CD4-positive, CD25-positive, alpha-beta regulatory T cell (primary cell): ENCODE measurements around the gene PIEZO1. TPM values are rescaled to one million over a fixed set of nuclear protein-coding genes. Genes with fewer than 3 reads are reported as not detected.
A peak's percentile ranks its signal among the peaks of the same experiment; 100 is the strongest.

ENCODE experiments used
- ATAC-seq, 2 donors: fragments of 150-1000 bp; cut with Tn5 transposase; one replicate each; pipeline ENCODE4 v1.10.0; 2021; ENCODE audit warnings: low read depth in 2 of 2, moderate number of reproducible peaks in 2 of 2, moderate library complexity in 1 of 2
- DNase-seq, 3 donors: peaks; one replicate each; pipeline versions ENCODE4 v3.0.0 to v3.0.0-alpha.2; 2012 to 2022; ENCODE audit warnings: mixed read lengths in 1 of 3
- H3K27ac ChIP-seq: one replicate; pipeline ENCODE4 v1.7.0; 2013; ENCODE audit warnings: mild to moderate bottlenecking, low read length; ENCODE audit not compliant: insufficient read depth, poor library complexity, severe bottlenecking
- H3K27me3 ChIP-seq: one replicate; pipeline ENCODE4 v1.7.0; 2013; ENCODE audit warnings: low read length; ENCODE audit not compliant: control insufficient read depth, insufficient read depth
- H3K36me3 ChIP-seq: one replicate; pipeline ENCODE4 v1.7.0; 2013; ENCODE audit warnings: mild to moderate bottlenecking, low read length, moderate library complexity; ENCODE audit not compliant: control insufficient read depth, insufficient read depth
- H3K4me1 ChIP-seq: 2 replicates; pipeline ENCODE4 v1.7.0; 2013; ENCODE audit warnings: mild to moderate bottlenecking, low read length; ENCODE audit not compliant: insufficient read depth, control insufficient read depth, poor library complexity, severe bottlenecking
- H3K4me3 ChIP-seq: one replicate; pipeline ENCODE4 v1.7.0; 2013; ENCODE audit warnings: low read depth, mild to moderate bottlenecking, low read length, moderate library complexity
- H3K9me3 ChIP-seq, 2 experiments: 1 replicate in 1 of 2; 2 replicates in 1 of 2; pipeline ENCODE4 v1.7.0; 2013; ENCODE audit warnings: low read length in 2 of 2, mild to moderate bottlenecking in 1 of 2, moderate library complexity in 1 of 2; ENCODE audit not compliant: control insufficient read depth in 2 of 2
- H3K27ac Mint-ChIP-seq, 3 donors: one replicate each; pipeline ENCODE4 v1.8.0; 2020 to 2022; ENCODE audit warnings: mild to moderate bottlenecking in 3 of 3, mixed read lengths in 3 of 3, moderate library complexity in 2 of 3
- H3K27me3 Mint-ChIP-seq: one replicate; pipeline ENCODE4 v1.8.0; 2022; ENCODE audit warnings: mild to moderate bottlenecking, mixed read lengths
- H3K36me3 Mint-ChIP-seq: one replicate; pipeline ENCODE4 v1.8.0; 2020; ENCODE audit warnings: mixed read lengths
- H3K4me1 Mint-ChIP-seq, 4 donors: one replicate each; pipeline ENCODE4 v1.8.0; 2020 to 2022; ENCODE audit warnings: mixed read lengths in 4 of 4, mild to moderate bottlenecking in 1 of 4
- H3K4me3 Mint-ChIP-seq, 4 donors: one replicate each; pipeline ENCODE4 v1.8.0; 2020 to 2022; ENCODE audit warnings: mild to moderate bottlenecking in 4 of 4, mixed read lengths in 4 of 4, moderate library complexity in 3 of 4
- H3K9me3 Mint-ChIP-seq, 7 donors: one replicate each; pipeline ENCODE4 v1.8.0; 2020 to 2022; ENCODE audit warnings: mixed read lengths in 7 of 7, mild to moderate bottlenecking in 3 of 7, moderate library complexity in 2 of 7
- polyA plus RNA-seq, 4 donors: library from polyadenylated mRNA; unstranded; fragments of 300-500 nt; fragmentation: Illumina TruSeq; gene quantifications; one replicate each; pipeline ENCODE4 v1.2.3, GENCODE V29; 2021
- total RNA-seq: library from RNA; stranded (reverse); gene quantifications from one replicate; pipeline ENCODE4 v1.2.3, GENCODE V29; 2022

Gene PIEZO1
- total and polyA plus RNA-seq, 5 donors from 2014 or later = 18.1 to 337 (median 20.2) TPM

GRCh38 chr16:88784856-88785105, 239 bp downstream of the PIEZO1 start:
- ATAC-seq (no peak), DNase-seq (no peak)
- peak overlapping the region; percentile 85 for H3K27ac ChIP-seq
- H3K36me3 ChIP-seq = no peaks in the 10 kb centered on the region
- H3K4me1 ChIP-seq = peaks cover 52% of the 10 kb centered on the region
- no peaks in the 10 kb centered on the region for H3K36me3 Mint-ChIP-seq
- H3K4me3 Mint-ChIP-seq = no peak overlapping the region
- H3K27me3 Mint-ChIP-seq = no peaks in the 10 kb centered on the region
- no peaks in the 10 kb centered on the region for H3K27me3 ChIP-seq
- H3K4me3 ChIP-seq = no peak overlapping the region
- H3K27ac Mint-ChIP-seq = no peak overlapping the region
- no peaks in the 10 kb centered on the region for H3K9me3 ChIP-seq
- peaks cover 0 to 45% (median 33%) of the 10 kb centered on the region in 4 donors for H3K4me1 Mint-ChIP-seq
- H3K9me3 Mint-ChIP-seq = no peaks in the 10 kb centered on the region

GRCh38 chr16:88784074-88784855, 755 bp downstream of the PIEZO1 start:
- Histone ChIP-seq H3K27me3 (no peaks in the 10 kb centered on the region), H3K36me3 (no peaks in the 10 kb centered on the region), H3K4me1 (peaks cover 57% of the 10 kb centered on the region), H3K4me3 (peak overlapping the region; percentile 65), H3K27ac (peak overlapping the region; percentile 85), H3K9me3 (no peaks in the 10 kb centered on the region)
- DNase-seq (peak; percentile 31 to 47 (median 36)), ATAC-seq (no peak)
- H3K9me3 Mint-ChIP-seq = no peaks in the 10 kb centered on the region
- H3K36me3 Mint-ChIP-seq = no peaks in the 10 kb centered on the region
- H3K4me1 Mint-ChIP-seq = peaks cover 0 to 45% (median 30%) of the 10 kb centered on the region in 4 donors
- peak overlapping the region; percentile 86 to 90 (median 88) for H3K4me3 Mint-ChIP-seq
- peak overlapping the region in 2 of 3 donors; percentile 82 to 89 for H3K27ac Mint-ChIP-seq
- H3K27me3 Mint-ChIP-seq = no peaks in the 10 kb centered on the region

GRCh38 chr16:88783391-88784073, 1.5 kb downstream of the PIEZO1 start:
- H3K27me3 Mint-ChIP-seq = no peaks in the 10 kb centered on the region

GRCh38 chr16:88782454-88783390, 2.3 kb downstream of the PIEZO1 start:
- peak overlapping the region; percentile 87 to 98 (median 88) for H3K4me3 Mint-ChIP-seq
- Histone ChIP-seq H3K27ac (peak overlapping the region; percentile 85), H3K4me1 (peaks cover 72% of the 10 kb centered on the region), H3K4me3 (peak overlapping the region; percentile 65), H3K36me3 (no peaks in the 10 kb centered on the region), H3K27me3 (no peaks in the 10 kb centered on the region), H3K9me3 (no peaks in the 10 kb centered on the region)
- peak overlapping the region; percentile 89 to 99 (median 96) for H3K27ac Mint-ChIP-seq
- H3K9me3 Mint-ChIP-seq = no peaks in the 10 kb centered on the region
- H3K27me3 Mint-ChIP-seq = no peaks in the 10 kb centered on the region
- no peaks in the 10 kb centered on the region for H3K36me3 Mint-ChIP-seq
- DNase-seq (peak in 2 of 3 donors; percentile 33 to 64), ATAC-seq (peak; percentile 25 to 31)
- peaks cover 0 to 54% (median 30%) of the 10 kb centered on the region in 4 donors for H3K4me1 Mint-ChIP-seq

More at GRCh38 chr16:88783391-88784073, 1.5 kb downstream of the PIEZO1 start:
- Histone ChIP-seq H3K4me3 (peak overlapping the region; percentile 65), H3K9me3 (no peaks in the 10 kb centered on the region), H3K27me3 (no peaks in the 10 kb centered on the region), H3K27ac (peak overlapping the region; percentile 85), H3K36me3 (no peaks in the 10 kb centered on the region), H3K4me1 (peaks cover 64% of the 10 kb centered on the region)
- peak in 1 of 3 donors; percentile 47 for DNase-seq
- ATAC-seq = no peak
- H3K4me1 Mint-ChIP-seq = peaks cover 0 to 48% (median 30%) of the 10 kb centered on the region in 4 donors
- H3K9me3 Mint-ChIP-seq = no peaks in the 10 kb centered on the region
- peak overlapping the region; percentile 87 to 98 (median 88) for H3K4me3 Mint-ChIP-seq
- H3K36me3 Mint-ChIP-seq = no peaks in the 10 kb centered on the region
- peak overlapping the region; percentile 89 to 99 (median 96) for H3K27ac Mint-ChIP-seq

- H3K9me3 Mint-ChIP-seq = no peaks in the 10 kb centered on the region
These were observed 3.6 kb downstream of the PIEZO1 start for GRCh38 chr16:88781140-88782077.

GRCh38 chr16:88780142-88781062, 4.6 kb downstream of the PIEZO1 start:
- Mint-ChIP-seq H3K9me3 (no peaks in the 10 kb centered on the region), H3K27ac (peak overlapping the region; percentile 89 to 99 (median 96)), H3K4me1 (peaks cover 0 to 64% (median 28%) of the 10 kb centered on the region in 4 donors), H3K27me3 (no peaks in the 10 kb centered on the region), H3K36me3 (no peaks in the 10 kb centered on the region), H3K4me3 (peak overlapping the region; percentile 87 to 98 (median 88))
- Histone ChIP-seq H3K9me3 (no peaks in the 10 kb centered on the region), H3K36me3 (peaks cover 2% of the 10 kb centered on the region), H3K27me3 (no peaks in the 10 kb centered on the region), H3K27ac (peak overlapping the region; percentile 85), H3K4me3 (peak overlapping the region; percentile 73), H3K4me1 (peaks cover 68% of the 10 kb centered on the region)
- no peak for ATAC-seq
- peak in 1 of 3 donors; percentile 30 for DNase-seq

More at GRCh38 chr16:88781140-88782077, 3.6 kb downstream of the PIEZO1 start:
- Histone ChIP-seq H3K36me3 (peaks cover 2% of the 10 kb centered on the region), H3K9me3 (no peaks in the 10 kb centered on the region), H3K4me1 (peaks cover 72% of the 10 kb centered on the region), H3K4me3 (peak overlapping the region; percentile 73), H3K27me3 (no peaks in the 10 kb centered on the region), H3K27ac (peak overlapping the region; percentile 85)
- DNase-seq (peak; percentile 56 to 88 (median 71)), ATAC-seq (peak; percentile 59 to 62)
- Mint-ChIP-seq H3K4me1 (peaks cover 0 to 61% (median 28%) of the 10 kb centered on the region in 4 donors), H3K27me3 (no peaks in the 10 kb centered on the region), H3K4me3 (peak overlapping the region; percentile 87 to 98 (median 88)), H3K36me3 (no peaks in the 10 kb centered on the region), H3K27ac (peak overlapping the region; percentile 89 to 99 (median 96))
